Vagina (tissue), 2 donors: Measurements from ENCODE around the gene ARHGAP11A. TPM values are rescaled to one million over a fixed set of nuclear protein-coding genes. Genes with fewer than 3 reads are reported as not detected.

Experiments used
- DNase-seq, 2 donors: peaks; one replicate each; pipeline ENCODE4 v3.0.0-alpha.2; 2017; ENCODE audit errors: extremely low spot score in 2 of 2
- H3K27ac ChIP-seq: fragments of 200-600 bp; sonication (generic); one replicate; pipeline ENCODE4 v1.5.1; 2019
- H3K27me3 ChIP-seq: fragments of 200-600 bp; sonication (generic); one replicate; pipeline ENCODE4 v1.5.1; 2019
- H3K36me3 ChIP-seq, 2 donors: fragments of 200-600 bp; sonication (generic); one replicate each; pipeline ENCODE4 v1.5.1; 2017 to 2019
- H3K4me1 ChIP-seq: fragments of 200-600 bp; sonication (generic); one replicate; pipeline ENCODE4 v1.5.1; 2019
- H3K4me3 ChIP-seq, 2 donors: fragments of 200-600 bp; sonication (generic); 1 replicate in 1 of 2; 2 replicates in 1 of 2; pipeline ENCODE4 v1.5.1; 2016 to 2019
- H3K9me3 ChIP-seq: fragments of 200-600 bp; sonication (generic); one replicate; pipeline ENCODE4 v1.5.1; 2019
- CTCF ChIP-seq, 3 experiments: fragments of 450-650 bp in 2 of 3; fragments of 200-600 bp in 1 of 3; sonication (generic) in 1 of 3; IDR thresholded peaks; one replicate each; pipeline ENCODE4 v1.5.1; 2017 to 2019; ENCODE audit warnings: antibody characterized with exemption in 3 of 3, mild to moderate bottlenecking in 2 of 3, moderate library complexity in 2 of 3
- POLR2A ChIP-seq, 2 donors: fragments of 450-650 bp; IDR thresholded peaks; one replicate each; pipeline ENCODE4 v1.6.1; 2017; ENCODE audit warnings: antibody characterized with exemption in 2 of 2, mild to moderate bottlenecking in 2 of 2, moderate library complexity in 2 of 2
- POLR2AphosphoS5 ChIP-seq, 2 donors: sonication (generic); formaldehyde crosslinking; IDR thresholded peaks; one replicate each; pipeline ENCODE4 v1.9.0; 2017; ENCODE audit warnings: antibody characterized with exemption in 2 of 2, mild to moderate bottlenecking in 2 of 2, low read depth in 1 of 2; ENCODE audit not compliant: insufficient read depth in 1 of 2
- intact Hi-C: fragments of 100-400 bp; cut with DNase I; formaldehyde crosslinking; loops from one replicate; pipeline ENCODE4 v1.15.1; 2023
- total RNA-seq: library from RNA; depleted of rRNA; stranded (reverse); fragments of >200 nt; gene quantifications from one replicate; pipeline ENCODE4 v1.2.3, GENCODE V29; 2016

ARHGAP11A gene
- total RNA-seq, 1 donor from 2014 or later = 7.4 TPM

GRCh38 chr15:32636410-32636809, 21.1 kb downstream of the ARHGAP11A start:
- DNase-seq = no peak
- H3K4me1 ChIP-seq = no peaks in the 10 kb centered on the region
- TF ChIP-seq POLR2AphosphoS5 (IDR thresholded peaks at IDR 0.05; ENCODE audit: insufficient read depth in 1 of 2, low read depth in 1 of 2) (no peak), POLR2A (IDR thresholded peaks at IDR 0.05) (no peak), CTCF (IDR thresholded peaks at IDR 0.05) (no peak)
- H3K27ac ChIP-seq = no peak overlapping the region
- no peaks in the 10 kb centered on the region for H3K36me3 ChIP-seq
- no peaks in the 10 kb centered on the region for H3K9me3 ChIP-seq
- H3K27me3 ChIP-seq = no peaks in the 10 kb centered on the region
- no peak overlapping the region for H3K4me3 ChIP-seq
- intact Hi-C loops = no loop called here

GRCh38 chr15:32636908-32637567, 21.7 kb downstream of the ARHGAP11A start:
- H3K9me3 ChIP-seq = no peaks in the 10 kb centered on the region
- no peak for DNase-seq
- H3K27me3 ChIP-seq = no peaks in the 10 kb centered on the region
- H3K4me3 ChIP-seq = no peak overlapping the region
- no peak overlapping the region for H3K27ac ChIP-seq
- intact Hi-C loops = no loop called here
- H3K36me3 ChIP-seq = no peaks in the 10 kb centered on the region
- no peak for TF ChIP-seq POLR2A (IDR thresholded peaks at IDR 0.05)
- no peak for TF ChIP-seq POLR2AphosphoS5 (IDR thresholded peaks at IDR 0.05; ENCODE audit: insufficient read depth in 1 of 2, low read depth in 1 of 2)
- no peak for TF ChIP-seq CTCF (IDR thresholded peaks at IDR 0.05)
- no peaks in the 10 kb centered on the region for H3K4me1 ChIP-seq

- intact Hi-C loops = no loop called here
- no peak overlapping the region for H3K4me3 ChIP-seq
- no peaks in the 10 kb centered on the region for H3K36me3 ChIP-seq
- H3K27me3 ChIP-seq = no peaks in the 10 kb centered on the region
- TF ChIP-seq POLR2A (IDR thresholded peaks at IDR 0.05) (no peak), POLR2AphosphoS5 (IDR thresholded peaks at IDR 0.05; ENCODE audit: insufficient read depth in 1 of 2, low read depth in 1 of 2) (no peak), CTCF (IDR thresholded peaks at IDR 0.05) (no peak)
- DNase-seq = no peak
- H3K27ac ChIP-seq = no peak overlapping the region
- H3K9me3 ChIP-seq = no peaks in the 10 kb centered on the region
- H3K4me1 ChIP-seq = no peaks in the 10 kb centered on the region
Measured at GRCh38 chr15:32637704-32638103, 22.4 kb downstream of the ARHGAP11A start.

GRCh38 chr15:32641517-32642059, 26.3 kb downstream of the ARHGAP11A start, which contains the start of gene SCG5:
TSS of gene SCG5 (plus strand) at chr15:32641710. CDS start at chr15:32643593, 1,883 bp downstream.
- no peaks in the 10 kb centered on the region for H3K4me1 ChIP-seq
- no peak within 1 kb of the TSS for H3K4me3 ChIP-seq
- intact Hi-C loops = no loop called here
- TF ChIP-seq POLR2A (IDR thresholded peaks at IDR 0.05) (no peak), POLR2AphosphoS5 (IDR thresholded peaks at IDR 0.05; ENCODE audit: insufficient read depth in 1 of 2, low read depth in 1 of 2) (no peak), CTCF (IDR thresholded peaks at IDR 0.05) (no peak)
- no peaks in the 10 kb centered on the region for H3K27me3 ChIP-seq
- no peaks in the 10 kb centered on the region for H3K36me3 ChIP-seq
- DNase-seq = no peak
- H3K27ac ChIP-seq = no peak within 1 kb of the TSS
- no peaks in the 10 kb centered on the region for H3K9me3 ChIP-seq
